ENCODE data around the gene CACNA1E. TPM values are rescaled to one million over a fixed set of nuclear protein-coding genes. Genes with fewer than 3 reads are reported as not detected.

Gene CACNA1E
- total RNA-seq, 1 donor from 2014 or later: 0.31 TPM

GRCh38 chr1:181482521-181483284, 614 bp upstream of the CACNA1E start:
- Mint-ChIP-seq H3K36me3 (ENCODE audit: low read depth, unreplicated experiment) (no peaks in the 10 kb centered on the region), H3K9me3 (ENCODE audit: unreplicated experiment) (no peaks in the 10 kb centered on the region), H3K4me1 (ENCODE audit: unreplicated experiment) (peaks cover 26% of the 10 kb centered on the region), H3K27me3 (ENCODE audit: unreplicated experiment) (peaks cover 28% of the 10 kb centered on the region), H3K27ac (ENCODE audit: unreplicated experiment) (no peak overlapping the region), H3K4me3 (ENCODE audit: unreplicated experiment) (no peak overlapping the region)
- DNase-seq (ENCODE audit: low spot score): peak; percentile 65
- no peak for TF ChIP-seq CTCF (IDR thresholded peaks at IDR 0.05; ENCODE audit: unreplicated experiment)

GRCh38 chr1:181484821-181485220, 1.5 kb downstream of the CACNA1E start:
- DNase-seq (ENCODE audit: low spot score): no peak
- Mint-ChIP-seq H3K4me3 (ENCODE audit: unreplicated experiment) (no peak overlapping the region), H3K9me3 (ENCODE audit: unreplicated experiment) (no peaks in the 10 kb centered on the region), H3K27me3 (ENCODE audit: unreplicated experiment) (peaks cover 33% of the 10 kb centered on the region), H3K4me1 (ENCODE audit: unreplicated experiment) (peaks cover 26% of the 10 kb centered on the region), H3K36me3 (ENCODE audit: low read depth, unreplicated experiment) (no peaks in the 10 kb centered on the region), H3K27ac (ENCODE audit: unreplicated experiment) (no peak overlapping the region)
- no peak for TF ChIP-seq CTCF (IDR thresholded peaks at IDR 0.05; ENCODE audit: unreplicated experiment)

GRCh38 chr1:181485287-181486097, 2.2 kb downstream of the CACNA1E start:
- no peak overlapping the region for H3K4me3 Mint-ChIP-seq (ENCODE audit: unreplicated experiment)
- peaks cover 34% of the 10 kb centered on the region for H3K27me3 Mint-ChIP-seq (ENCODE audit: unreplicated experiment)
- H3K9me3 Mint-ChIP-seq (ENCODE audit: unreplicated experiment): no peaks in the 10 kb centered on the region
- DNase-seq (ENCODE audit: low spot score): peak; percentile 66
- no peak for TF ChIP-seq CTCF (IDR thresholded peaks at IDR 0.05; ENCODE audit: unreplicated experiment)
- no peaks in the 10 kb centered on the region for H3K36me3 Mint-ChIP-seq (ENCODE audit: low read depth, unreplicated experiment)
- no peak overlapping the region for H3K27ac Mint-ChIP-seq (ENCODE audit: unreplicated experiment)
- peaks cover 26% of the 10 kb centered on the region for H3K4me1 Mint-ChIP-seq (ENCODE audit: unreplicated experiment)

- H3K27ac Mint-ChIP-seq (ENCODE audit: unreplicated experiment): no peak overlapping the region
Measured at GRCh38 chr1:181486098-181486420, 2.7 kb downstream of the CACNA1E start.

More at GRCh38 chr1:181486098-181486420, 2.7 kb downstream of the CACNA1E start:
- Mint-ChIP-seq H3K9me3 (ENCODE audit: unreplicated experiment) (no peaks in the 10 kb centered on the region), H3K36me3 (ENCODE audit: low read depth, unreplicated experiment) (no peaks in the 10 kb centered on the region), H3K4me3 (ENCODE audit: unreplicated experiment) (peak overlapping the region; percentile 53), H3K4me1 (ENCODE audit: unreplicated experiment) (peaks cover 26% of the 10 kb centered on the region), H3K27me3 (ENCODE audit: unreplicated experiment) (peaks cover 34% of the 10 kb centered on the region)
- DNase-seq (ENCODE audit: low spot score): no peak
- no peak for TF ChIP-seq CTCF (IDR thresholded peaks at IDR 0.05; ENCODE audit: unreplicated experiment)
